ENCODE data around the gene FGF10.

FGF10 gene

DNA sequence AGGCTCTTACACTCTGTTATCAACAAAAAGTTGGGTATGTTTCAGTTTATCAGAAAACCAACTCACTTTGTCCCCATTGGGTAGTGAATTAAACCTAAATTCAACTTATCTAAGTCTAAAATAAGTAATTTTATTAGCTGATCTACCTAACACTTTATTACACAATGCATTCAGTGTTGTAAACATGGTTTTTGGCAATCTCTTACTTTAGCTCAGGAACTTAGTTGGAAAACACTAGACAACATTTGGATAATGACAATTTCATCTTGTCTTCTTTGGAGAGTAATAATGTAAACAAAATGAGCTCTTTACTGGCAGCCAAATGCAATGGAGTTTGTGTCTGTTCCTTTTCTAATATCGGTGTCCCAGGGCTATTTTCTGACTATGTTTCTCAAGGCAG is 33.0 kb downstream of the FGF10 start:
- DNase-seq (ENCODE audit: low read depth in 2 of 2): no peak

DNA sequence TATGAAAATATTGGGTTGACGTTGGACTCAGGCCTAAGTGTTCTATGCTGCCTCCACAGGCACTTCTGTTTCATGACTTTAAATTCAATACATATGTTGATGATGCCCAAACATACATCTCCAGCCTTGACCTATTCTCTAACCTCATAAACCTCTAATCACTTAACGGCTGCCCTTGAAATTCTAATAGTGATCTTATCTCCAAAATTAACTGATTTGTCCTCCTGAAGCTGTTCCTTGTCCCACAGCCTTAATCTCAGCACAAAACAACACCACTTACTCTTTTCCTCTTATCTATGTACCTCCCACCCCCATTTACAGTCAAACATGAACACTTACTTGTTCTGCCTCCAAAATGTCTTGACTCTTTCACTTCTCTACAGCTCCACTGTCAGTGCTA is 43.3 kb downstream of the FGF10 start:
- DNase-seq (ENCODE audit: low read depth in 2 of 2): no peak

DNA sequence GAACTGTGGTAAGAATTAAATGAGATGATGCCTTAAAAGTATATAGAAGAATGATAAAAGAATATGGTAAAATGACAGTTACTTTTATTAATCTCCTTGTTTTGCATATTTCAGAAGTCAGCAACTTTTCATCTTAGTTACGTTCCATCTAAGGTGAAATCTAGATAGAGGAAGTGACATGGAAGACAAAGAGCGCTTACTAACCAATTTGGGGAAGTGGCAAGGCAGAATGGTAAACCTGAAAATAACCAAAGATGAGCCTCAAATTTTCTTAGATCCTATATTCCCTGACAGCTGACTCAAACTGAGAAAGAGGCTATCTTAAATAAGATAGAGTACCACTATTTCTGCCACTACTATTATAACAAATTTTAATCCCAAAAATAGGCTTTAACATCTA is 52.5 kb downstream of the FGF10 start:
- no peak for DNase-seq (ENCODE audit: low read depth in 2 of 2)

DNA sequence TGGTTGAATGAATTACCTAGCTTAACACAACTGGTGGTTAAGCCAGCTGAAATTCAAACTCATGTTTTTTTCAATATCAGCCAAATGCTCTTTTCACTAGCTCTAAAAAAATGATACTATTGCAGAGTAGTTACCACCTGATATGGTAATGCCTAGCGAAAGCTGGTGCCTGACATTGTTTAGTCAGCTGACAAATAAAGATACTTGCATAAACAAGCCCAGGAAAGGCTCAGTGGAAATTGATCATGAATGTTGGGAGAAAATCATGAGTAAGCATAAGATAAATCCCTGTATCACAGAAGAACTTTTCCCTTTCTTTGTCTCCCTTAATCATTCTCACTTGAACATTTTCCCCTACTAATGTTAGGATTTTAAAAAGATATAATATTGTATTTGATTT is 54.6 kb downstream of the FGF10 start:
- DNase-seq (ENCODE audit: low read depth in 2 of 2): no peak

DNA sequence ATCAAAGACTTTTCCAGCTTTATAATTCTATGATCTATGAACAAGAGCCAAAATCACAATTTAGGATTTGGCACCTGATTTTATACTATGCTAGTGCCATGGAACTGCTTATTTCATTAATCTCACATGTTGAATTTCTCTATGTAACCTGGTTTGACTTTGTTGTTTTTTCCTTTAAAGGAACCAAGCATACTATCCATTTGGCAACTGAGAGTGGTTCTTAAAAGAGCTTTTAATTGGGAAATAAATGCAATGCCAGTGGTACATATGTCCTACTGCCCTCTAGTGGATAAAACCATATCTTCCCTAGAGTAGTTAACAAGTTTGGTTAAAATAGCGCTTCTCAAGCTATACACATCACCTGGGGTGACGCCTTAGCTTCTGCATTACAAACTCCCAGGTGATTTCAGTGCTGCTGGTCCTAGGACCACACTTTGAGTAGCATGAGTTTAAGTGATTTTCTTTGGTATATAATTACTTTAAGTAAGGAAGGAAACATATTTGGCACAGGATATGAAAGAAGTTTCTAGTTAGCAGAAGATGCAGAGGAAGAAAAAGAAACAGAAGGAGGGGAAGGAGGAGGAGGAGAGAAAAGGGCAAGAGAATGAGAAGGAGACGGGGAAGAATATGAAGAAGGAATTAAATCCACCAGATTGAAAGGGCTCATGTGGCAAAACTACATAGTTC is 56.8 kb downstream of the FGF10 start:
- no peak for DNase-seq (ENCODE audit: low read depth in 2 of 2)

DNA sequence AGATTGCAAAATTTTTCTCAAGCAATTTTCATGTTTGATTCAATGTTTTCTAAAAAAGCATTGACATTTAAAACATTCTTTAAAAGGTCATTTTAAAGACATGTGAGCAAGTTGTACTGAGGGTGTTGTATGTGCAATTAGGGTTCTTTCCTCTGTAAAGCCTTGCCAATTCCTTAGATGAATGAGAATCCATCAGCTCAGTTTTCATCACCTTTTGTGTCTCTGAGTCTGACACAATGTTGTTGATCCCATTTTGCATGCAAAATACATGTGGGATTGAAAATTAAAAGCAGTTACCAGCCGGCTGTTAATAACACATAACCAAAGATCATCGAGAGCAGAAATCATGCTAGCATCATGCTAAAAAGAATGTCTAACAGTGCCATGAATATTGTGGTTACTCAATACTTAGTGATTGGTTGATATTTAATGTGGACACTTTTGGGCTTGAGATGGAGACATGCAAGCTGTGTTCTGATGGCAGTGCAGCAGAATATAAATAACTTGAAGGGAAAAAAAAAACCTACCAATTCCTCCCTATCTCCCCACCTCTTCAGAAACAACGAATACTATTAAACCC is 57.7 kb downstream of the FGF10 start:
- DNase-seq (ENCODE audit: low read depth in 2 of 2): no peak

DNA sequence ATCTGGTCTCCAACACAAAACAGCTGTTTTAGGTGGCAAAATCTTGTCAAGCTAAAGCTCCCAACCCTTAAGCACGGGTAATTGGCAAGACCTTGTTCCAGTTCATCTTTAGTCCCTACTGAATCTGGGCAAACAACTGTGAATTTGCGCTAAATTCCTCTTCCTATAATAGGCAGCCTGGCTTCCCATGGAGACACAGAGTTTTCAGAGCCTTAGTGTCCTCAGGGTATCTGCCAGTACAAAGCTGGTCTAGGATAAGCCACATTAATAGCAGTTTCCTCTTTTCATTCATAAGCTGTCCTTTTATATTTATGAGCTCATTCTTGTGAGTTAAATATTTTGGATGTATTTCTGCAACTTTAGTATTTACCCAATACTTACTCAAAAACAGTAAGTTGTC is 59.5 kb downstream of the FGF10 start:
- DNase-seq (ENCODE audit: low read depth in 2 of 2): no peak

DNA sequence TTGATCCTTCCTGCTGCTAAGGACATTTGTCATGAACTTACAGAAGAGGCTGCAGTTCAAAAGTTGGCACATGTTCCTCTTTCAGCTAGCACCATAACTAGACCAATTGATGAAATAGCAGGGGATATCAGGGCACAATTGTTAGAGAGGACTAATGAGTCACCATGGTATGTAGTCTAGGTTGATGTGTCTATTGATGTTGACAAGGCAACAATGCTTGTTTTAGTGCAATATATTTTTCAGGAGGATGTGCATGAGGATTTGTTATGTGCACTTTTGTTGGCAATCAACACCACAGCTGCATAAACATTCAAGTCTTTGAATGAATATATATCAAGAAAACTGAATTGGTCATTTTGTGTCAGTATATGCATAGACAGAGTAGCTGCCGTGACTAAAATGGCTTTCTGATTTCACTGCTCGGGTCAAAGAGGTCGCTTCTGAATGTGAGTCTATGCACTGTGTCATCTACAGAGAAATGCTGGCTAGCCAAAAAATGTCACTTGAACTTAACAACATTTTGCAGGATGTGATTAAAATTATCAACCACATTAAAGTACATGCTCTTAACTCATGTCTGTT is 68.0 kb downstream of the FGF10 start:
- no peak for DNase-seq (ENCODE audit: low read depth in 2 of 2)

DNA sequence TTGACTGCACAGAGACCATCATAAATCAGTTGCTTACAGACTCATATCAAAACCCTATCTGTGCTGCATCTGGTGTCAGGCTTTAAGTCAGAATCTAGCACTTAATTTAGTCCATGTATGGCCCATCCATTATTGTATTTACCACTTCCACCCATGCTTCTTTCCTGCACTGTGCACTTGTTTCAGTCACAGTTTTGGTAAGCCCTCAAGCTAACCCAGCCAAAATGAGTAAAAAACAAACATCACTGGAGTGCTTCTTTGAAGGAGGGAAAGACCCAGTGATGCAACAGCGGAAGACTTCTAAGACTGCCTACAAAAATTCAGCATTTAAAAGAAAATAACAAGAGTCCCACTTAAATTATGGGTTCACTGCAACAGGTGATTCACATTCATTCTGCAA is 69.0 kb downstream of the FGF10 start:
- DNase-seq (ENCODE audit: low read depth in 2 of 2): no peak

DNA sequence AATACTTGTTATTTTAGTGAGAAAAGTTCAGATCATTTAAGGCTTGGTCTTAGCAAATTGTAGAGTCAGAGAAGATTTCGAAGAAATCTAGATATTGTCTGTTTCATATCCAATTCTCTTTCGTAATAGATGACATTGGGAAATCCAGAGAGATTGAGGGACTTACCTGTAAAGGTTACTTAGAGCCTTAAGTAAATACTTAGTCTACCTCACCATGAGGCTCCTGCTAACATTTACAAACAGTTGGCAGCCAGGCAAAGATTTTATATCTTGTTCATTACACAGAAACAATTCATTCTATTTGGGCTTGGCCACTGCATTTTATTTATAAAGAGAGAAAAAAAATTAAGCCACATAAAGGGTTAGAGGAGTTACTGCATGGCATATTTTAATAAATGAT is 70.3 kb downstream of the FGF10 start:
- DNase-seq (ENCODE audit: low read depth in 2 of 2): no peak

DNA sequence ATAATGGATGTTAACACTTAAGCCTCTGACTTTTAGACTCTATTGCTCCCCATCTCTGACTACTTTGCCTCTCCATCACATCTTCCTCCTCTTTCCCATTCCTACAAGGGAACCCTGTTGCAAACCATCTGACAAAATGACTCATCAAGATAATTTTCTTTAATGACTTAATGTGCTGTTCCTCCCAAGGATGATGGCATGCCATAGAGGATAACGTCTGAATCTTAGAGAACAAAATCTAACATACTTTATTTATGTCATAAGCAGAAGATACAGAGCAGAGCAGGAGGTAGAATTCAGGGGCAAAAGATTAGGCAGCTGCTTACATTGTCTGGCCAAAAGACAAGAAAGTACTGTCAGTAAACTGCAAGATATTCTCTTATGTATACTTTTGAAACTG is 76.8 kb downstream of the FGF10 start:
- DNase-seq (ENCODE audit: low read depth in 2 of 2): no peak

DNA sequence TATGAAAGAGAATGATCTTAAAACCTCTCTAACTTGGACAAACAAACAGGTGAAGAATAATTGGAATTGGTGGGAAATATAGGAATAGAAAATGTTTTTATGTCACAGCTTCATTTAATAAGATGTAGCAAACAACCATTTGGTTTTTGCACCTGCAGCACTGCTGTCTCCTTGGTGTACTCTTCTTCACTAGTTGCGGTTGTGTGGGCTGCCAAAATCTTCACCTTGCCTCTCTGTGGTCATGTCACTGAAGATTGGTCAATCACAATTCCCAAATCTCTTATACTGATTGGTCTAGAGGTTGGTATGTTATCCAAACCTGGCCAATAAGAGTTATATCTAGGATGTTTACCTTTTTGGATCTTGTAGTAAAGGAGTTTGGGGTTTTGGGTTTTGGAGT is 88.7 kb downstream of the FGF10 start:
- no peak for DNase-seq (ENCODE audit: low read depth in 2 of 2)

DNA sequence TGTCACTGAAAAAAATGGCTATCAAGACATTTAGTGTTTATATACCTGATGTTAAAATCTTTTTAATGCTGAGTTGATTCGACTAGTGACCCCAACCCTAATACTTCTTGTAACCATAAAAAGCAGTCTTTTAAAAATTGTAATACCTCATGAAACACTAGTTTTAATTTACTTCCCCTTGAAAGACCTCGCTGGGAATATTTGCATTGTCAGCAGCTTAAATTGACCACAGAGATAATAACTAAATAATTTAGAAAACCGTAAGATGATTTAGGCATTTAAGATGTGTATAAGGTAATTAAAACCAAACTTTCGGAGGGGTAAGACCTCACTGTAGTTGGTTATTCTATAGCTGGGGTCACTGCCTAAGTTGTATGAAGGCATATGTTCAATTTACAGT is 89.8 kb downstream of the FGF10 start:
- DNase-seq (ENCODE audit: low read depth in 2 of 2): no peak

DNA sequence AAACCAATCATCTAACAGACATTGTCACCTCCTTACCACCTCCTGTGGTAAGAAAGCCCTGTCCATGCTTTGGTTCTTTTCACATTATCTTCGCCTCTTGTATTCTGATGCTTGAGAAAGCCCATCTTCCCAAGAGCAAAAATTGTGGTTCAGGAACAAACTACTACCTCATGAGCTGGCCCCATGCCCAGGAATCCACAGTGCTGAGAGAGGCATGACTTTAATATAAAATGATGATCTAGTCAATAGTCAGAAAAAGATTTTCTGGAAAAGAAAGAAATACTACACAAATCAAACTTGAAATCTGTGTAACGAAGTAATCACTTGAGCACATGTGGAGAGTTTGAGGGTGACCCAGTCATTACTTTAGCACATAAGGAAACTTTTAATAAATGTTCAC is 94.7 kb downstream of the FGF10 start:
- no peak for DNase-seq (ENCODE audit: low read depth in 2 of 2)

DNA sequence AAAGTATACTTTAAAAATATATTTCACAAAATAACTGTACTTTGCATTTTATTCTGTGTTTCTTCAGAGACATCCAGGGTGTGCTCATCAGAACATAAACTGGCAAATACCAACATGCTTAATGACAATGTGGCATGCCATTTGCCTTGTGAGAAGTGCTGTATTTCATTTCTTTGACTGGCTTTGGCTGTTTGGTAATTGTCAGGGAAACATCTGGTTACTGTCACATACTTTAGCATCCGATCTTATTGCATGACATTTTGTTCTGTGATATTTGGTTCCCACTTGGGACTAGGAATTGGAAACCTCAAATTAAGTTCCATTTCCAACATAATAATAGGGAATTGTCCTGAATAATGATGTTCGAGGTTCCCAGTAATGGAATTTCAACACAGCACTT is 96.5 kb downstream of the FGF10 start:
- DNase-seq (ENCODE audit: low read depth in 2 of 2): no peak

DNA sequence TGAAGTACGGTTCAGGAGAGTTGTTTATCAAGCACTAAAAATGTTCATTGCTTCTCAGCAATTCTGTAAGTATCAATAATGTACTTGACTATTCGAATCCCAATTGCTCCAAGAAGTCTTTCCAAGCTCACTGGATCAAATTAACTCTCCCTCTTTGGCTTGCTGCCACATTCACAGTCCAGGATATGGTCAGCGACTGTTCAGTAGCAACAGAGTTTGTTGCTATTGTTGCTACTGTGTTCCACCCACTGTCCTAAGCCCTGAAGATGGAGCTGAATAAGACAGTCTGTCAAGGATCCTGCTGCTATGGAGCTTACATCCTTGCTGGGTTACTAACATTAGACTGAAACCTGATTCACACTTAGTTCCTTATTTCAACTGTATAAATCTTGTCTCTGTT is 110.8 kb downstream of the FGF10 start:
- no peak for DNase-seq (ENCODE audit: low read depth in 2 of 2)

DNA sequence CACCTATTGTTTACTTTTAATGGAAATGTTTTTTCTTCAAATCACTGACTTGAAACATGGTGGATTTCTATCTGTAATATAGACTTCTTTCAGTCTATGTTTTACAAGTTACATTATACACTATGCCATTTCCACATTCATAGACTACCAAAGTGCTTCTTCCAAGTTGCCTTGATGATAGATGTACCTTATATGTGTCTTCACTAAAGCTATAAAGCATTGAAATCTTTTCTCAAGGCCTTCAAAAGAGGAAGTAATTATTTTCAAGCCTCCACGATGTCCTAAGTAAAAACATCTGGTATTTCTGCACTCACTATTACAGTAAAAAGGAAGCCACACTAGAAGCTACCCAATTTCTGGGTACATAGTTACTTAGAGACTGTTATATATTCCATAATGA is 113.3 kb downstream of the FGF10 start:
- no peak for DNase-seq (ENCODE audit: low read depth in 2 of 2)

DNA sequence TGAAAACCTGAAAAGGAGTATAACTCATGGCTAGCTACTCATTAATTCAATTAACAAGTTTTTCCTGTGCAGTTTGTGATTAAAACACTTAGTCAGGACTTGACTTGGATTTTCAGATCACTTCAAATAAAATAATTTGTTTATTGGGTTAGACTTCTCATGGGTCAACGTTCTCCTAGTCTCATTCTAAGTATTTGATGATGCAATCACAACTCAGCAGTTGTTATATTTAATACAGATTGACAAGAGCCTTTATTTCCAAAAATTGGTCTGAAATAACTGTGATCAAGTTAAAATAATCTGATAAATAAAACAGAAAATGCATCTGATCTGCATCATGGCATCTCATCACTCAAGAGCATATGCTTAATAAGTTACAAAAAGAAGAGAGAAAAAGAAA is 113.9 kb downstream of the FGF10 start:
- DNase-seq (ENCODE audit: low read depth in 2 of 2): no peak

DNA sequence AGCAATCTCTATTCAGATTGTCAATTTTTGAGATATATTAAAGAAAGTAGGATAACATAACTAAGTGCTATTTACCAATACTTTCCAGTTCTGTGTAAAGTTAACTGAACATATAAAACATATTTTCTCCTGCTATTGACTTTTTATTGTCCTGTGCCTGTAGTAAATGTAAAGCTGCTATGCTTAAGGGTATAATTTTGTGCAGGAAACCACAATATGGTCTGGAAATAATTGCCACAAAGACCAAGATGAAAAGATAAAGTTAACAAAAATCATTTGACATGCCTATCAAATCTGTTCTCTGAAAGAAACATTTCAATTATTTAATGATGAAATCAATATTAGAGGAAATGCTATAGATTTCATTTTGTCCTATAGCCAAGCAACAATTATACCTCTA is 121.3 kb downstream of the FGF10 start:
- no peak for DNase-seq (ENCODE audit: low read depth in 2 of 2)

DNA sequence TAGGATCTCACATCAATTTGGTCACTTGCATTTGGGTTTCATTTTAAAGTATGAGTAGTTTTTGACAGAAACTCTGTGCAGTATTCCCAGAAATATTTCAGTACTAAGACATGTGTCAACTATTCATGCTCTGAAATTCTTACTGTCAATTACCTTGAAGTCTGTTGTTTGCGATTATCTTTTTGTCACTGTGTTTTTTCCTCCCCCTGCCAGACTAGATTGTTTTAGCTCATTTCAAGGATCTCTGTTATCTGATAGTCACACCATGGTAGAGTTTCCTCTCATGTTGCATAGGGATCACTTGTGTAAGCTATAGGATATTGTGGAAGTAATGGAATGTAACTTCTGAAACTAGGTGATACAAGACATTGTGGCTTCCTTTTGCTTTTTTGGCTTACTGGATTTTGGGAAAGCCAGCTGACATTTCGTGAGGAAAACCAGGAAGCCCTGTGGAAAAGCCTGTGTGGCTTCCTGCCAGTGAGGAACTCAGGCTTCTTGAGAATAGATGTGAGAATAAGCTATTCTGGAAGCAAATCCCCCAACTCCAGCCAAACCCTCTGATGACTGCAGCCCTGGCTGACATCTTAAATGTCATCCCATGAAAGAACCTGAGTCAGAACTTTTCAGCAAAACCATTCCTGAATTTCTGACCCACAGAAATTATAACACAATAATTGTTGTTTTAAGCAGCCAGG is 122.2 kb downstream of the FGF10 start:
- DNase-seq (ENCODE audit: low read depth in 2 of 2): no peak

DNA sequence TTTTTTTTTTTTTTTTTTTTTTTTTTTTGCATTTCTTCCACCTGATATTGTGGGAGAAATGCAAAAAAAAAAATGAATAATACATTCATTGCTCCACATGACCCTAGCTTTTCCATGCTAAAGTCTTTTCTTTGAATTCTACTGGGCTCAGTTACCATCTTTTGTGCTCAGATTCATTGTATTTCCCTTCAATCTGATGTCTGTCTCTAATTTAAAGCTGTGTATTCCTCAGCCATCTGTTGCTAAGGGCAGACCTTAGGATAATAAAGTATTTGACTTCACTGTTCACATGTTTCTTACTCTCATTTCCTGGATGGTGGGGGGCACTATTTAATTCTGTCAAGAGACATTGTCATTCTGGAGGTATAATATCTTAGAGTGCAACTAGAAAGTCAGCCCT is 123.5 kb downstream of the FGF10 start:
- no peak for DNase-seq (ENCODE audit: low read depth in 2 of 2)

DNA sequence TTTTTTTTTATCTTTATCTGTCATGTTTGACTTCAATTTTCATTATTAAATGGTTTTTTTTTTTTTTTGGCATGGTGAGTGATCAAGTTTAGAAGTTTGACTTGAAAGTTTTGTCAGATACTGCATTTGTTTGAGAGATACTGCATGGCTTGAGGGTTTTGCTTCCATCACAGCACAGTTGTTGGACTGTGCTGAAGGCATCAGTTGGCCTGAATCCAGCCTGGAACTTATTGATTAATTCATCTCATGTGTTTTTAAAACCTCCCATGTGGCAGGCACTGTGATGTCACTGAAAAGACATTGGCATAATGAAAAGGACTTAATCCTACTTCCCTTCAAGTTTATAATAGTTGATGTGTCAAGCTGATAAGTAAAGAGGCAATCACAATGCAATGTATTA is 128.4 kb downstream of the FGF10 start:
- DNase-seq (ENCODE audit: low read depth in 2 of 2): no peak

DNA sequence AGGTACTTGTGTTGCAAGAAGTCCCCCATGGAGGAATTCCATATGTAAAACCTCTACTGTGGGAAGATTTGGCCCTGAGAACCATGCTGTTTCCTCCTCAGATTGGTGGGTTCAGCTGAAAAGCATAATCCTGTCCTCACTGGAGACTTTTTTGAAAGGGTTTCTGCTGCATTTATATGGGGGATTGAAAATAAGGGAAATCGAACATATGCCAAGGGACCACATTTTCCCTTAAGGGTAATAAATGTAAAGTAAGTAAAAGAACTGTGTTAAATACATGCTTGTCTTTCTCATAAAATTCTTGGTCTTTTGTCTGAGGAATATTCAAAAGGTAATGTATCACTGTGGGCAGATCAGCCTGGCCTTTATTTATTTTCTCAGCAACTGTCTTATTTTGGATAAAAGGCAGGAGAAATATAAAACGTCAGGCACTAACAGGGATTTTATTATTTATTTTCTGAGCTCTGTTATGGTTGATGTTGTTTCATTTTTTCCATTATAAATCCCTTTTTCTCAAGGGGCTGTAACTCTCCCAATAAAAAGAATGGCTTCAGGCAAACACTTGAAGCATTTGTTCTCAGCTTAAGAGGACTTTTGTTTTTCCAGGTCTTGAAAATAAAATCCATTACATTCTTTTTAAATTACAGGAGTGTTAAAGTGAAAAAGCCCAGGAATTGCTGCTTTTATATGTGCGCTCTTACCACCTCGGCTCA is 131.4 kb downstream of the FGF10 start:
- no peak for DNase-seq (ENCODE audit: low read depth in 2 of 2)

All from stimulated activated CD4-positive, alpha-beta T cell treated with anti-CD3 and anti-CD28 coated beads, Interleukin-12 subunit alpha, Interleukin-12 subunit beta, amount 100 ng/mL, for 24 hours (primary cell).